HepG2 (cell line): ENCODE measurements around the gene FBXW8. TPM values are rescaled to one million over a fixed set of nuclear protein-coding genes. Genes with fewer than 3 reads are reported as not detected.

Source experiments
- CEBPZ ChIP-seq: IDR thresholded peaks from 2 replicates; pipeline ENCODE4 v1.6.1; 2012; ENCODE audit warnings: low read length, improper control_type of control experiment
- ELF3 ChIP-seq: IDR thresholded peaks from 2 replicates; pipeline ENCODE4 v1.6.1; 2016; ENCODE audit warnings: missing genetic modification reagents, missing compliant biosample characterization
- ETS1 ChIP-seq: sonication (generic); formaldehyde crosslinking; IDR thresholded peaks from 2 replicates; pipeline ENCODE4 v1.4.0; 2020; ENCODE audit warnings: missing genetic modification reagents
- FOXP1 ChIP-seq, 2 experiments: fragments of 450-650 bp in 1 of 2; IDR thresholded peaks; 2 replicates each; pipeline ENCODE4 v1.6.1; 2017 to 2018; ENCODE audit warnings: antibody characterized with exemption in 1 of 2
- HHEX ChIP-seq: IDR thresholded peaks from 2 replicates; pipeline ENCODE4 v1.6.1; 2016; ENCODE audit warnings: control low read depth
- ISX ChIP-seq: sonication (generic); formaldehyde crosslinking; conservative IDR thresholded peaks from 2 replicates; pipeline ENCODE4 v1.5.0; 2020; ENCODE audit warnings: missing genetic modification reagents
- JARID2 ChIP-seq: sonication (generic); formaldehyde crosslinking; IDR thresholded peaks from 2 replicates; pipeline ENCODE4 v1.8.1; 2023; ENCODE audit warnings: missing genetic modification reagents, inconsistent platforms; ENCODE audit not compliant: insufficient replicate concordance
- MAX ChIP-seq: IDR thresholded peaks from 2 replicates; pipeline ENCODE4 v1.6.1; 2012; ENCODE audit warnings: inconsistent platforms
- MIER2 ChIP-seq: IDR thresholded peaks from 2 replicates; pipeline ENCODE4 v1.6.1; 2016; ENCODE audit warnings: missing biosample characterization, missing genetic modification reagents
- NR2F2 ChIP-seq: IDR thresholded peaks from 2 replicates; pipeline ENCODE4 v1.6.1; 2012; ENCODE audit warnings: low read depth, inconsistent platforms, borderline replicate concordance
- PCBP1 ChIP-seq: fragments of 200-400 bp; formaldehyde crosslinking; IDR thresholded peaks from 2 replicates; pipeline ENCODE4 v1.6.1; 2017; ENCODE audit warnings: mild to moderate bottlenecking, low read depth, low read length, borderline replicate concordance
- SIX4 ChIP-seq: sonication (generic); formaldehyde crosslinking; IDR thresholded peaks from 2 replicates; pipeline ENCODE4 v1.4.0; 2020; ENCODE audit warnings: missing genetic modification reagents
- SOX13 ChIP-seq, 3 experiments: fragments of 450-650 bp in 1 of 3; sonication (generic) in 1 of 3; formaldehyde crosslinking in 1 of 3; IDR thresholded peaks in 2 of 3; conservative IDR thresholded peaks in 1 of 3; 2 replicates each; pipeline versions ENCODE4 v1.5.0 to v1.6.1; 2016 to 2020; ENCODE audit warnings: antibody characterized with exemption in 1 of 3, mild to moderate bottlenecking in 1 of 3, missing compliant biosample characterization in 1 of 3, missing genetic modification reagents in 1 of 3, moderate library complexity in 1 of 3
- TAF15 ChIP-seq: fragments of 200-400 bp; formaldehyde crosslinking; IDR thresholded peaks from one replicate; pipeline ENCODE4 v1.6.1; 2018; ENCODE audit warnings: mild to moderate bottlenecking, low read depth, low read length; ENCODE audit not compliant: poor library complexity, severe bottlenecking
- TSC22D2 ChIP-seq: sonication (generic); formaldehyde crosslinking; IDR thresholded peaks from 2 replicates; pipeline ENCODE4 v1.5.1; 2020; ENCODE audit warnings: missing genetic modification reagents, mild to moderate bottlenecking, borderline replicate concordance
- ZBTB2 ChIP-seq: sonication (generic); formaldehyde crosslinking; IDR thresholded peaks from 2 replicates; pipeline ENCODE4 v1.8.0; 2022; ENCODE audit warnings: low read depth, missing genetic modification reagents
- ZBTB26 ChIP-seq: IDR thresholded peaks from 2 replicates; pipeline ENCODE4 v1.6.1; 2016; ENCODE audit warnings: missing compliant biosample characterization, missing genetic modification reagents, borderline replicate concordance
- ZEB1 ChIP-seq: IDR thresholded peaks from 2 replicates; pipeline ENCODE4 v1.6.1; 2012; ENCODE audit warnings: mild to moderate bottlenecking, low read depth, inconsistent platforms; ENCODE audit not compliant: insufficient replicate concordance
- ZFP36L2 ChIP-seq: sonication (generic); formaldehyde crosslinking; IDR thresholded peaks from 2 replicates; pipeline ENCODE4 v1.4.0; 2020; ENCODE audit warnings: missing genetic modification reagents
- ZNF549 ChIP-seq: sonication (generic); formaldehyde crosslinking; IDR thresholded peaks from 2 replicates; pipeline ENCODE4 v1.5.0; 2020; ENCODE audit warnings: missing genetic modification reagents
- ZNF556 ChIP-seq: sonication (generic); formaldehyde crosslinking; IDR thresholded peaks from 2 replicates; pipeline ENCODE4 v1.4.0; 2020; ENCODE audit warnings: mild to moderate bottlenecking, missing genetic modification reagents, borderline replicate concordance
- ZNF607 ChIP-seq: sonication (generic); formaldehyde crosslinking; IDR thresholded peaks from 2 replicates; pipeline ENCODE4 v1.5.1; 2020; ENCODE audit warnings: missing genetic modification reagents, mild to moderate bottlenecking, borderline replicate concordance
- ZNF768 ChIP-seq: sonication (generic); formaldehyde crosslinking; IDR thresholded peaks from 2 replicates; pipeline ENCODE4 v1.4.0; 2020; ENCODE audit warnings: missing genetic modification reagents
- polyA plus RNA-seq, 8 experiments: library from polyadenylated mRNA; depleted of rRNA in 3 of 8; stranded (reverse) in 7 of 8; unstranded in 1 of 8; fragments of >200 nt; fragmentation: Illumina TruSeq in 4 of 8; extraction: Trizol in 4 of 8; gene quantifications; 2 replicates each; pipeline versions ENCODE4 v1.2.1 to v1.2.3, GENCODE V29; 2011 to 2016; ENCODE audit warnings: low read depth in 4 of 8, missing spikeins in 1 of 8, mixed read lengths in 1 of 8; ENCODE audit not compliant: insufficient read depth in 1 of 8
- total RNA-seq, 5 experiments: library from RNA; depleted of rRNA; stranded (reverse); fragments of >200 nt; fragmentation: Illumina TruSeq; extraction: Trizol; gene quantifications; 2 replicates each; pipeline ENCODE4 v1.2.3, GENCODE V29; 2016; ENCODE audit warnings: low read depth in 1 of 5

Gene FBXW8
- total and polyA plus RNA-seq, 2 of the 13 experiments (the other 11 are each of a cell fraction or from before 2014, with no cell fraction given) = 5.1 to 5.9 TPM

- no peak for TF ChIP-seq TAF15
- TF ChIP-seq SOX13 (IDR thresholded peaks at IDR 0.05) = no peak
- peak in 1 of 2 experiments; percentile 79; a peak in 2 of 4 replicates for TF ChIP-seq SOX13 (CRISPR knock-in tag; conservative IDR thresholded peaks at IDR 0.05 in 1 of 2, IDR thresholded peaks at IDR 0.05 in 1 of 2)
- no peak for TF ChIP-seq ZBTB2 (CRISPR knock-in tag)
- TF ChIP-seq HHEX = no peak
- no peak for TF ChIP-seq PCBP1
- TF ChIP-seq NR2F2 = peak; percentile 92
- no peak for TF ChIP-seq SIX4
- no peak for TF ChIP-seq CEBPZ
- TF ChIP-seq MIER2 (CRISPR knock-in tag) = no peak
- no peak for TF ChIP-seq JARID2 (CRISPR knock-in tag)
- no peak for TF ChIP-seq ISX (CRISPR knock-in tag)
- TF ChIP-seq ZNF556 (CRISPR knock-in tag) = peak; percentile 83; the same call in 1 of the 2 replicates
- no peak for TF ChIP-seq ZBTB26 (CRISPR knock-in tag)
- no peak for TF ChIP-seq ZNF607 (CRISPR knock-in tag)
- TF ChIP-seq ZEB1 = no peak
- TF ChIP-seq ZNF549 (CRISPR knock-in tag) = no peak
- TF ChIP-seq FOXP1 (IDR thresholded peaks at IDR 0.05) = no peak
- peak; percentile 68 for TF ChIP-seq FOXP1 (CRISPR knock-in tag; IDR thresholded peaks at IDR 0.05)
- TF ChIP-seq MAX = no peak
- no peak for TF ChIP-seq ZNF768
- TF ChIP-seq ETS1 = no peak
- TF ChIP-seq ZFP36L2 = no peak
- peak; percentile 85 for TF ChIP-seq ELF3 (CRISPR knock-in tag)
- no peak for TF ChIP-seq TSC22D2 (CRISPR knock-in tag)
These were observed 137.2 kb downstream of the FBXW8 start (continued) for GRCh38 chr12:117047810-117048584.
